Neuron (in vitro differentiated cells): ENCODE measurements around the gene NOX1.
"Not testable (repeated sequence)": the region's sequence is repeated elsewhere in the genome, so short reads cannot be mapped to it uniquely, and the experiment has no call there.

Source experiments
- H2AFZ ChIP-seq: one replicate; pipeline ENCODE4 v1.6.1; 2013; ENCODE audit warnings: low read depth, mild to moderate bottlenecking, inconsistent platforms, low read length, moderate library complexity
- H3K27me3 ChIP-seq: one replicate; pipeline ENCODE4 v1.6.1; 2013; ENCODE audit warnings: low read length; ENCODE audit not compliant: insufficient read depth
- H3K36me3 ChIP-seq: one replicate; pipeline ENCODE4 v1.6.1; 2013; ENCODE audit warnings: low read length; ENCODE audit not compliant: insufficient read depth
- H3K4me1 ChIP-seq: one replicate; pipeline ENCODE4 v1.6.1; 2013; ENCODE audit warnings: low read length; ENCODE audit not compliant: insufficient read depth
- H3K4me3 ChIP-seq: 2 replicates; pipeline ENCODE4 v1.5.1; 2013; ENCODE audit warnings: mild to moderate bottlenecking, low read length, moderate library complexity
- H3K9me3 ChIP-seq: one replicate; pipeline ENCODE4 v1.6.1; 2013; ENCODE audit warnings: low read length

The NOX1 gene

DNA sequence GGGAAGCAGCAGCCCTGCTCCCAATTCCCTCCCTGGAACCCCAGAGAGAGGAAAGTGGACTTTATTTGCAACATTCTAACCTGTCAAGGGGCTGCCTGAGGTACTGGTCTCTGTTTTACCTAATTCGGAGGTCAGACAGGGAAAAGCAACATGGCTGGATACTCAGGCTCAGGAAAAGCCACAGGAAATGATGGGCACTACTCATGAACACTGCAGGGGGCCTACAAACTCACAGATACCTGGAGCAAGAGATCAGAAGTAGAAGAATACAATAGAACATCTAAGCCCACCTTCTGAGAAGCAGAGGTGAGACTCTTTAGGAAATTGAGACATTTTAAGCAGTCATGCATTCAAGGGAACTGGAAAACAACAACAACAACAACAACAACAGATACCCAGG is 69.4 kb downstream of the NOX1 start:
- H3K4me1 ChIP-seq: no peaks in the 10 kb centered on the region
- H3K4me3 ChIP-seq: no peak overlapping the region
- H3K27me3 ChIP-seq: peaks cover 3% of the 10 kb centered on the region
- no peaks in the 10 kb centered on the region for H3K9me3 ChIP-seq
- no peak overlapping the region for H2AFZ ChIP-seq
- no peaks in the 10 kb centered on the region for H3K36me3 ChIP-seq

GRCh38 chrX:100802843-100803242 is 71.3 kb downstream of the NOX1 start:
- peaks cover 3% of the 10 kb centered on the region for H3K27me3 ChIP-seq
- H3K4me1 ChIP-seq: no peaks in the 10 kb centered on the region
- no peak overlapping the region for H3K4me3 ChIP-seq
- no peaks in the 10 kb centered on the region for H3K36me3 ChIP-seq
- H3K9me3 ChIP-seq: no peaks in the 10 kb centered on the region
- H2AFZ ChIP-seq: no peak overlapping the region

DNA sequence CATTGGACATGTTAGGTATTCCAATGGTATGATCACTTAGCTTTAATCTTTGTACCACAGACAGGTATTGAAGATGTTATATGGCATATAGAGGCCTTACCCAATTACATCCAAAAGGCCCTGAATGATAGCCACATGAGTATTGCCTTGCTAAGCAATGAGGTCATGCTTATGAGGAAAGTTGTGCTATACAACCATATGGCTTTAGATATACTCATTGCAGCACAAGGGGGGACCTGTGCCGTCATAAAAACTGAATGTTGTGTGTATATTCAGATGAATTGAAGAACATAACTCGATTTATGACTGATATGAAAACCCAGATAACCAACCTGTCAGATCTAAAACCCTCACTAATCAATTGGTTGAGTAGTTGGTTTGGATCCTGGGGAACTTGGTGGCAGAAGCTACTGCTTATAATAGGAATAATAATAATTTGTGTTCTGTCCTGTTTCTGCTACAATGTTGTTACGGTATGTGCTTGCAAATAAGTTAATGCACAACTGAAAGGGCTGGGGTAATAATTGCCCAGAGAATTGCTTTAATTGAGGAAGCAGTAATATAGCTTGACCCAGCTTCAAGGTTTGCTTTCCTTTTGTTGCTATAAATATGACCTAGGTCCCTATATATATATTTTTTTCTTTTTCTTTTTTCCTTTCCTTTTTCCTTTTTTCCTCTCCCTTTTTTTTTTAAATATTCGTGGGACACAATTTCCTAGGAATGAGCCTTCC is 75.5 kb downstream of the NOX1 start:
- Histone ChIP-seq H3K4me3 (no peak overlapping the region), H3K27me3 (peaks cover 3% of the 10 kb centered on the region), H3K36me3 (no peaks in the 10 kb centered on the region), H3K4me1 (no peaks in the 10 kb centered on the region), H2AFZ (no peak overlapping the region), H3K9me3 (no peaks in the 10 kb centered on the region)

DNA sequence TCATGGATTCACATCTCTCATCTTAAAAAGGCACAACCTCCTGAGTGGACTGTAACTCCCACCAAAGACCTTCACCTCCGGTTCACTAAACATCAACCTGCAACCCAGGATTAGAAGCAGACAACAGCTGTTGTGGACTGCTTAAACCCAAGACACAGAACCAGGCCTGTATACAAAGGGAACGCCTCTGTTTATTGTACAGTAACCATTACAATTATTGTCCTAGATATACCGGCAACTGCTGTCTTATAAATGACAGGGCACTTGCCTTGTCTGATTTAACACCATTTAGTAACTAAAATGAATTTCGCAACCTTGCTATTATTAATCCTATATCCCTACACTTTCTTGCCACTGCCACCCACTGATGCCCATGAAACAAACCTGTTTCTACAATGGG is 76.8 kb downstream of the NOX1 start:
- Histone ChIP-seq H3K4me1 (no peaks in the 10 kb centered on the region), H3K9me3 (no peaks in the 10 kb centered on the region), H3K4me3 (no peak overlapping the region), H2AFZ (no peak overlapping the region), H3K36me3 (no peaks in the 10 kb centered on the region), H3K27me3 (peaks cover 3% of the 10 kb centered on the region)

GRCh38 chrX:100796371-100796770 is 77.8 kb downstream of the NOX1 start:
- H3K36me3 ChIP-seq, H3K4me1 ChIP-seq, H3K27me3 ChIP-seq: not testable (repeated sequence)

More at GRCh38 chrX:100796371-100796770, 77.8 kb downstream of the NOX1 start:
- not testable (repeated sequence) for H3K9me3 ChIP-seq, H3K4me3 ChIP-seq, H2AFZ ChIP-seq
